Thoracic aorta (tissue), 2 donors: Measurements from ENCODE around the gene OXER1. TPM values are rescaled to one million over a fixed set of nuclear protein-coding genes. Genes with fewer than 3 reads are reported as not detected.

Source experiments
- ATAC-seq: fragments of 150-250 bp; one replicate; pipeline ENCODE4 v1.8.0; 2017; ENCODE audit warnings: low read depth; ENCODE audit not compliant: insufficient number of reproducible peaks, low FRiP score
- DNase-seq: peaks from one replicate; pipeline ENCODE4 v3.0.0-alpha.2; 2020; ENCODE audit warnings: low spot score
- H3K27ac ChIP-seq, 2 donors: fragments of 200-600 bp; sonication (generic); 1 replicate in 1 of 2; 2 replicates in 1 of 2; pipeline ENCODE4 v1.5.1; 2016; ENCODE audit warnings: mild to moderate bottlenecking in 2 of 2, moderate library complexity in 2 of 2
- H3K27me3 ChIP-seq: fragments of 200-600 bp; sonication (generic); replicated peaks from 2 replicates; pipeline ENCODE4 v1.6.0; 2016; ENCODE audit warnings: mild to moderate bottlenecking; ENCODE audit not compliant: insufficient read depth
- H3K36me3 ChIP-seq: fragments of 200-600 bp; sonication (generic); one replicate; pipeline ENCODE4 v1.5.1; 2016
- H3K4me1 ChIP-seq, 2 donors: fragments of 200-600 bp; sonication (generic); 1 replicate in 1 of 2; 2 replicates in 1 of 2; pipeline versions ENCODE4 v1.5.1 to v1.6.0; 2016; ENCODE audit warnings: low read depth in 2 of 2, mild to moderate bottlenecking in 1 of 2; ENCODE audit not compliant: control insufficient read depth in 1 of 2
- H3K4me3 ChIP-seq: fragments of 200-600 bp; sonication (generic); 2 replicates; pipeline ENCODE4 v1.5.1; 2016; ENCODE audit warnings: mild to moderate bottlenecking
- H3K9me3 ChIP-seq: fragments of 200-600 bp; sonication (generic); 2 replicates; pipeline ENCODE4 v1.5.1; 2016
- CTCF ChIP-seq: fragments of 200-600 bp; sonication (generic); IDR thresholded peaks from one replicate; pipeline ENCODE4 v1.5.1; 2019; ENCODE audit warnings: antibody characterized with exemption
- total RNA-seq, 2 donors: library from RNA; depleted of rRNA; stranded (reverse); fragments of >200 nt; gene quantifications; one replicate each; pipeline versions ENCODE4 v1.1.0 to v1.2.3, GENCODE V29; 2016

OXER1 gene
- total RNA-seq, 2 donors from 2014 or later = 4.6 to 5.8 TPM

DNA sequence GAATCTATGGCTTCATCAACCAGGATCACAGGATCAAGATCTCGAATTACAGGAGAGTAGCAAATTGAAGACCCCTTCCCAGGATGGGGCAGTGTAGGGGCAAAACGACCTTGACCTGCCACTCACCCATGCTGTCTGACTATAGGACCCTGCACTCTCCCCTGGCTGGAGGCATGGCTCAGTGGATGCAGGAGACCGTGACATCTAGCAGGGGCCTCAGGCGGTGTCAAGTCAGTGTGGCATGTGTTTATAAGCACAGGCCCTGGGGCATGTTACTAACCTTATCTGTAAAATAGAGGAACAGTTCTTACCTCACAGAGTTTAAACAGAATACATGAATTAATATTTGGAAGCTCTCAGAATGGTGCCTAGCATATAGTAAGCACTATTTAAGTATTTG lies 24.9 kb upstream of the OXER1 start:
- DNase-seq = no peak
- Histone ChIP-seq H3K4me1 (peaks cover 10 to 27% of the 10 kb centered on the region in 2 donors), H3K27me3 (no peaks in the 10 kb centered on the region), H3K4me3 (no peak overlapping the region), H3K36me3 (no peaks in the 10 kb centered on the region), H3K27ac (no peak overlapping the region), H3K9me3 (no peaks in the 10 kb centered on the region)
- no peak for TF ChIP-seq CTCF
- ATAC-seq = no peak

DNA sequence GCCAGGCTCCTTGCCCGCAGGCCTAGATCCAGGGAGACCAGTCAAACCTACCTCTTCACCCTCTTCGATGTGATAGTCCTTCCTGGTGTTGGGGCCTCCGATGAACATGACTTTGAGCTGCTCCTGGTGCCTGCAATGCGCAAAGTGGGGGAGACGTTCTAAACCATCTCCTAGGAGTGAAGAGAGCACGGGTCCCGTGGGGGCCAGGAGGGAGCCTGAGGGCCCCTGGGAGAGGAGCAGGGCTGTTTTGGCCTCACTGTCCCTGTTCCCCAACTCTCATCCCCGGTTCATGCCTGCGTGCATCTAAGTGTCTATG lies 24.5 kb upstream of the OXER1 start:
- no peaks in the 10 kb centered on the region for H3K27me3 ChIP-seq
- no peak overlapping the region for H3K4me3 ChIP-seq
- no peak for DNase-seq
- H3K4me1 ChIP-seq = peaks cover 10 to 23% of the 10 kb centered on the region in 2 donors
- H3K36me3 ChIP-seq = no peaks in the 10 kb centered on the region
- ATAC-seq = no peak
- no peaks in the 10 kb centered on the region for H3K9me3 ChIP-seq
- no peak for TF ChIP-seq CTCF
- no peak overlapping the region for H3K27ac ChIP-seq

GRCh38 chr2:42787788-42788477 lies 24.0 kb upstream of the OXER1 start:
- no peak overlapping the region for H3K27ac ChIP-seq
- H3K9me3 ChIP-seq = no peaks in the 10 kb centered on the region
- peaks cover 10 to 23% of the 10 kb centered on the region in 2 donors for H3K4me1 ChIP-seq
- no peaks in the 10 kb centered on the region for H3K36me3 ChIP-seq
- no peak overlapping the region for H3K4me3 ChIP-seq
- no peak for DNase-seq
- no peaks in the 10 kb centered on the region for H3K27me3 ChIP-seq
- no peak for TF ChIP-seq CTCF
- no peak for ATAC-seq

- no peak overlapping the region for H3K4me3 ChIP-seq
- no peaks in the 10 kb centered on the region for H3K9me3 ChIP-seq
- H3K27ac ChIP-seq = no peak overlapping the region
- H3K27me3 ChIP-seq = no peaks in the 10 kb centered on the region
- H3K4me1 ChIP-seq = peaks cover 10 to 23% of the 10 kb centered on the region in 2 donors
- TF ChIP-seq CTCF = no peak
- H3K36me3 ChIP-seq = no peaks in the 10 kb centered on the region
- ATAC-seq = no peak
- no peak for DNase-seq
Measured at GRCh38 chr2:42787424-42787787, 23.5 kb upstream of the OXER1 start.

- Histone ChIP-seq H3K4me3 (no peak overlapping the region), H3K36me3 (no peaks in the 10 kb centered on the region), H3K9me3 (no peaks in the 10 kb centered on the region), H3K4me1 (peaks cover 9 to 19% of the 10 kb centered on the region in 2 donors), H3K27me3 (no peaks in the 10 kb centered on the region), H3K27ac (no peak overlapping the region)
- no peak for TF ChIP-seq CTCF
- DNase-seq = no peak
- no peak for ATAC-seq
Measured at GRCh38 chr2:42786561-42787345, 22.8 kb upstream of the OXER1 start.
